ENCODE data around the gene IQSEC1.

The IQSEC1 gene

GRCh38 chr3:12996181-12996506 is 77.1 kb downstream of the IQSEC1 start:
- DNase-seq: no peak

DNA sequence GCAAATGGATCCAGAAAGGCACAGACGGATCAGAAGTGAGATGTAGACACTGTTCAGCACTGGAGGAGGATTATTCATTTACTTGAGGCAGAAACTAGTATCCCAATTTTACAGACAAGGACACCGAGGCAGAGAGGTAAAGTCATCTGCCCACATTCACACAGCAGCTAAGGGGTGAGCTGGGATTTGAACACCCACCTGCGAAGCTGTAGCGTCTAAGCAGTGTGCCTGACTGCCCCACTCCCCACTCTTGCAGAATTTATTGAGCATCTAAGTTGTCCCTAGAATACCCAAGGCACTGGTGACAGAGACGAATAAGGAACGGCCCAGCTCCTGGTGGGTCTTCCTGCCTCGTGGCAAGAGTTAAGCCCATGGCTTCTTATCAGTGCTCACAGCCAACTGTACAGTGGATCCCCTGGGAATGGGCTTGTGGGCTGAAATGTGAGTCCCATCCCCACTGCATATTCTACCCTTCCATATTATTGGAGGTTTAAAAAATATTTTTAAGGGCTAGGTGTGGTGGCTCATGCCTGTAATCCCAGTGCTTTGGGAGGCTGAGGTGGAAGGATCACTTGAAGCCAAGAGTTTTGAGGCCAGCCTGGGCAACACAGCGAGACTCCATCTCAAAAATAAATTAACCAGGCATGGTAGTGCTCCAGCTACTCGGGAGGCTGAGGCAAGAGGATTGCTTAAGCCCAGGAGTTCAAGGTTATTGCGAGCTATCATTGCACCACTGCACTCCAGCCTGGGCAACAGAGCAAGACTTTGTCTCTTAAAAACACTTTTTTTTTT is 77.6 kb downstream of the IQSEC1 start:
- DNase-seq: no peak

- peak; percentile 76 for DNase-seq
Measured at GRCh38 chr3:12994607-12995388, 78.4 kb downstream of the IQSEC1 start.

DNA sequence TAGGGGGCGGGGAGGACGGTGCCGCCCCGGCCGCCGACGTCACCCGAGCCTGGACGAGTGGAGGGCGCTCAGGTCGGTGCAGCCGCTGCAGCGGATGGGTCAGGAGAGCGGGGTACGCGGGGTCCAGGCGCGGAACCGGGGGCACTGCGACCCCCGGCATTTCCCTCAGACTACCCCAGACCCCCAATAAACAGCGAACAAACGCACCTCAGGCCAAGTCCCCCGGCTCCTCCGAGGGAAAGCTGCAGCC is 78.9 kb downstream of the IQSEC1 start:
- no peak for DNase-seq

DNA sequence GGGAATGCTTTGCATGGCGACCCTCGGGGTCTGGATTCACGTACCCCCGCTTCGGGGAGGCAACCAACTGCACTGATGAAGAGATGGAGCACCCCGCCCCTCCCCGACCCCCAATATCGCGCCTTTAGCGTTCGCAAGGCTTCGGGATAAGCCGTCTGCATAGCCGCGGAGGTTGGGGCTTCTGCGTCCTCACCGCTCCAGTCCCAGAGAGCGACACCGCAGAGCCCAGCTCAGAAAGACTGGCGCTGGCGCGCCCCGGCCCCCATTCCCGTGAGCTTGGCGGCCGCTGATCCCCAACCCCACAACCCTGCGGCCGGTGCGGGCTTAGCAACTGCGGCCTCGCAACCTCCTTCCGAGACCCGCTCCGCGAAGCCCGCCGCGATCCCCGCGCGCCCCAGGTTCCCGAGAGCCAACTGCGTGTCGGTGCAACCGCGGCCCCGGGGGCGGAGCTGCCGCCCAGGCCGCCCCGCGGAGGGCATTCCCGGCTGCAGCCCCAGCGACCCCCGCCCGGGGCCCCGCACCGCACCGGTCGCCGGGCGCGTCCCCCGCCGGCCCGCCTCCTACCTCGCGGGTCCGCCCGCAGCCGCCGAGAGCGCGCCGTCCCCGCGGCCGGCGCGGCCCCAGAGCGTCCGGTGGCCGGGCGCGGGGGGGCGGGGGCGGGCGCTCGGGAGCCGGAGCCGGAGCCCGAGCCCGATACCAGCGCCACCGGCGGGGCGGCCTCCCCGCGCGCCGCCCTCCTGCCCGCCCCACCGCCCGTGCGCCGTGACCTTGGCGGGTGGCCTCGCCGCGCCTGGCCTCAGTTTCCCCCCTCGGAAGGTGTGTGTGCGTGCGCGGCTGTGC is 79.5 kb downstream of the IQSEC1 start:
- no peak for DNase-seq

GRCh38 chr3:12992629-12993516 is 80.4 kb downstream of the IQSEC1 start:
- no peak for DNase-seq

- DNase-seq: no peak
Measured at GRCh38 chr3:12991861-12992281, 81.4 kb downstream of the IQSEC1 start.

DNA sequence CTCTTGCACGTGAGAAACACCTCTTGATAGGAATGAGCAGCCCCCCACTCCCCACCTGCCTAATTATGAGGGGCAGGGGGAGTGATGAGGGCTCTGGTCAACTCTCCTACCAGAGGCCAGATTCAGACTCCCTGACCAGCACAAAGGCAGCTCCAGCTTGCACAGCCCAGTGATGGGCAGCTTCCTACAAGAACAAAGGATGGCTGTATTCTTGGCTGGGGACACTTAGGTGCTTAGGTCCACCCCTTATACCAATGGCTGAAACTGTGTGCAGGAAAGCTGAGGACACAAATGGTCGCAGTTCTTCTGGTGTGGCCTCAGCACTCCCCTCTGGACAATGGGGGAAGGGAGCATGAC is 81.8 kb downstream of the IQSEC1 start:
- no peak for DNase-seq

GRCh38 chr3:12990781-12991480 is 82.3 kb downstream of the IQSEC1 start:
- DNase-seq: no peak

DNA sequence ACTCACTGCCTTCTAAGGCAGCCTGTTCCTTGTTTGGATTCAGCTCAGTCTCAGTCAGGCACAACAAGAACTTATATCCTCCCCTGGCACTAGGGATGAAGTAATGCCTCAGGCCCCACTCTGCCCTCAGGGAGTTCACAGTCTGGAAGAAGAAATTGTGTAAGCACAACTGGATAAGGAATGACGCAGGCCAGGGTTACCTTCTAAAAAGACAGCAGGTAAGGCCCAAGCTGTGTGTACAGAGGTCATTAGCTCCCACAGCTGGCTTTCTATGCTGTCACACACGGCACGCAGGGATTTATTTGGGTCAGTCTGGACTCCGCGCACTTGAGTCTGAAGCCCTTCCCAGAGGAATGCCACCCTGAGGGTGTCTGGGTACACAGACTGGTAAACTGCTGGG is 82.9 kb downstream of the IQSEC1 start:
- no peak for DNase-seq

DNA sequence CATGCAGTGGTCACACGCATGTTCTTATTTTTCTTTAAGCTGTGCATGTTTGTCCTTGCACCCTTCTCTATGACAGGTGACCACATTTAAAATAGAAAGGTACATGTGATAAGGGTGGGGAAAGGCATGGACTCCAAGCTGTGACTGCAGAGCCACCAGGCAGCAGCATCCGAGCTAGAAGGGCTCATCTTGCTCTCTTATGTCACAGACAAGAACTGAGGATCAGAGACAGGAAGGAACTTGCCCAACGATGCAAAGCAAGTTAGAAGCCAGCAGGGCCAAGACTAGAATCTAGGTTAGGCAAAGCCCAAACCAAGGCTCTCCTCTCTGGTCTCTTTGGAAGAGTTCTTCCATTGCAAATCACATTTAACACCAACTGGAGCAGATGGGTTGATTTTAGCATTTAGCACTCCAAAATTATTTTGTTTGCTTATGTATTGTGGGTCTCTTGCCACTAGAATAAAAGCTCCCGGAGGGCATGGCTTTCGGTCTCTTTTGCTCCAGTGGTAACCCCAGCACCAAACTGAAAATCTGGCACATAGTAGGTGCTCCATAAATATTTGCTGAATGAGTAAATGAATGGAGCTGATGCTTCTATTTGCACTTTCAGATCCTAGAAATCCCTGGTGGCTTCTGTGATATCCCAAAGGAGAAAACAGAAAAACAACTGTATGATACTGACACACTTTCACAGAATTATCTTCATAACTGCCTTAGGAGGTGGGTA is 84.3 kb downstream of the IQSEC1 start:
- no peak for DNase-seq

GRCh38 chr3:12987602-12988001 is 85.6 kb downstream of the IQSEC1 start:
- no peak for DNase-seq

DNA sequence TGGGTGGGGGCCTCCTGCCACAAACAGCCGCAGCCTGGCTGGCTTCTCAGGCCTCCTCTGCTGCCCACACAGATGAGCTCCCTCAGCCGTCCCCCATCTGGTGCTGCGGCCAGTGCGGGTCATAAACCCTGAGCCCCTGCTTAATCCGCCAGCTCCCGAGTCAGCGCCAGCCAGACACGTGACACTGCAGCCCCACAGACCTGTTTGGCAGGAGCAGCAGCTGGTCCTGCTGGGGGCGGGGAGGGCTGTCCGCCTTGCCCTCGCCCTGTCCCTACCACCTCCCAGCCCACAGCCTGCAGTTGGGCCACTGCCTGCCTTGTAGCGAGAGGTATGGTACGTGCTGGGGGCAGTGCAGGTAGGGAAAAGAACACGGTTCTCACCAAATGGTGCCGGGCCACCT is 86.2 kb downstream of the IQSEC1 start:
- no peak for DNase-seq

DNA sequence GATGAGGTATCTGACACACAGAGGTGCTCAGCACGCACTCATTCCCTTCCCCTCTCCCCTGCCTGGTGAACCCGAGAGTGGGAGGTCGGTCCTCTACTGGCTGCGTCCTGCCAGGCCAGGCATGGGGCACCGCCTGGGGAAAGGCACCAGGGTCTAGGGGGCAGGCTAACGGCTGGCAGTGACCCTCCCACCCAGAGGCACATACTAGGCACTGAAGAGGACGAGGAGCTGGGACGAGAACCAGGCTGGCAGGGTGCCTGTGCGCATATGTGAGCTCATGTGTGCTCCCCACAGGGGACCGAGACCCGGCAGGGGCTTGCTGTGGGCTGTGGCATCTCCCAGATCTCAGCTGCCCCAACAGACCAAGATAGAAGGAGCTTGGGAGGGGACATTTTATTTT is 86.7 kb downstream of the IQSEC1 start:
- no peak for DNase-seq

- no peak for DNase-seq
Measured at GRCh38 chr3:12986031-12986430, 87.2 kb downstream of the IQSEC1 start.

GRCh38 chr3:12985148-12985547 is 88.1 kb downstream of the IQSEC1 start:
- no peak for DNase-seq

GRCh38 chr3:12984023-12984823 is 89.0 kb downstream of the IQSEC1 start:
- peak; percentile 21 for DNase-seq

DNA sequence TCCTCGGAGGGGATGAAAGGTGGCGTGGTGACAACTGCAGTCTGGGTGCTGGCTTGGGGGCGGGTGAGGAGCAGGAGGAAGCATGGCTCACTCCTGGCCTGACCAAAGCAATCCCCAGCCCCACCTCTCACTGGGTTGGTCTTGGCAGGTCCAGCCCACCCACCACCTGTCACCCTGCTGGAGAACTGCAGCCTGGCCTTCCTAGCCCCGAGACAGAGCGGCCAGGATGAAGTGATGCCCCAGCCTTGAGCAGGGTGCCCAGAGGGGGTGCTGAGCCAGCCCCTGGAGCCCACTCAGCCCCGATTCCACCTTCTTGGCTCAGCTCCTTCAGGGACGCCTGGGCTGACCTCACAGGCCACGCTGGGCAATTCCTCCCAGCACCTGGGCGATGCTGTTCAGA is 89.9 kb downstream of the IQSEC1 start:
- no peak for DNase-seq

GRCh38 chr3:12982619-12983101 is 90.6 kb downstream of the IQSEC1 start:
- no peak for DNase-seq

All from effector CD8-positive, alpha-beta T cell (primary cell).